Measurements from ENCODE around the gene HCFC1.

The HCFC1 gene

DNA sequence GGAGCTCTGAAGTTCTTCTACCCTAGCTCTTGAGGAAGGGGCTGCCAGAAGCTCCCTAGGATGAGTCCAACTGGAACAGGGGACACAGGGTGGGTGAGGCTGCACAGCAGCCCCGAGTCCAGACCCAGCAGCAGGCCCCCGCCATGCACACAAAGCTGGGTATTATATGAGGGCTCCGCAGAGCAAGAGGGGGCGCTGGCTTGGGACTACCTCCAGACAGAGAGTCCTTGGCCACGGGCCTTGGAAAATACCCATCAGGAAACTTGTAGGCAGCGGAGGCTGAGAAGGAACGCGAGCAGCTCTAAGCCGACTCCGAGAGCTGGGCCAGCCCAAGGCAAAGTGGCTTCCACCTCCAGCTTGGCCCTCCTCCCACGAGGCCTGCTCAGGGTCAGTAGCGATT lies 8.1 kb downstream of the HCFC1 start:
- H3K4me3 ChIP-seq (replicated peaks; ENCODE audit: low read depth, low read length), result no peak overlapping the region
- TF ChIP-seq, protein P1, sequence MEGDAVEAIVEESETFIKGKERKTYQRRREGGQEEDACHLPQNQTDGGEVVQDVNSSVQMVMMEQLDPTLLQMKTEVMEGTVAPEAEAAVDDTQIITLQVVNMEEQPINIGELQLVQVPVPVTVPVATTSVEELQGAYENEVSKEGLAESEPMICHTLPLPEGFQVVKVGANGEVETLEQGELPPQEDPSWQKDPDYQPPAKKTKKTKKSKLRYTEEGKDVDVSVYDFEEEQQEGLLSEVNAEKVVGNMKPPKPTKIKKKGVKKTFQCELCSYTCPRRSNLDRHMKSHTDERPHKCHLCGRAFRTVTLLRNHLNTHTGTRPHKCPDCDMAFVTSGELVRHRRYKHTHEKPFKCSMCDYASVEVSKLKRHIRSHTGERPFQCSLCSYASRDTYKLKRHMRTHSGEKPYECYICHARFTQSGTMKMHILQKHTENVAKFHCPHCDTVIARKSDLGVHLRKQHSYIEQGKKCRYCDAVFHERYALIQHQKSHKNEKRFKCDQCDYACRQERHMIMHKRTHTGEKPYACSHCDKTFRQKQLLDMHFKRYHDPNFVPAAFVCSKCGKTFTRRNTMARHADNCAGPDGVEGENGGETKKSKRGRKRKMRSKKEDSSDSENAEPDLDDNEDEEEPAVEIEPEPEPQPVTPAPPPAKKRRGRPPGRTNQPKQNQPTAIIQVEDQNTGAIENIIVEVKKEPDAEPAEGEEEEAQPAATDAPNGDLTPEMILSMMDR (IDR thresholded peaks at IDR 0.05; ENCODE audit: low read length, missing control alignments), result no peak
- DNase-seq (ENCODE audit: low read depth), result no peak

DNA sequence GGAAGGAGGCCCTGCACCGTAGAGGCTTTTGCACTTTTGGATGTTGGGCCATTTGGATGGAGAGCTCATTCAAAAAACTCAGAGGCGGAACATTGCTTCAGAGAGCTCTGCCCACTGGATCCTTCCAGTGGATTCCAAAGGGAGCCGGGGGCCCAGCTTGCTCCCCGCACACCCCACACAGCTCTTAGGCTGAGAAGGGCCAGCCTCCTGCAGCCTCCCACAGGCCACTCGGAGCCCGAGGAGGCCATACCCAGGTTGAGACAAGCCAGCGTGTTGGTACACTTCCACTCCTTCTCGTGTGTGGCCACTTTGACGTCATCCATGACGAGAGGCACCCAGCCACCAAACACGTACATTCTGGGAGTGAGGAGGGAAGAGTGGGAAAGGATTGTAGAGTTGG lies 10.3 kb downstream of the HCFC1 start:
- no peak overlapping the region for H3K4me3 ChIP-seq (replicated peaks; ENCODE audit: low read depth, low read length)
- TF ChIP-seq, protein P1 (IDR thresholded peaks at IDR 0.05; ENCODE audit: low read length, missing control alignments), result no peak
- no peak for DNase-seq (ENCODE audit: low read depth)

DNA sequence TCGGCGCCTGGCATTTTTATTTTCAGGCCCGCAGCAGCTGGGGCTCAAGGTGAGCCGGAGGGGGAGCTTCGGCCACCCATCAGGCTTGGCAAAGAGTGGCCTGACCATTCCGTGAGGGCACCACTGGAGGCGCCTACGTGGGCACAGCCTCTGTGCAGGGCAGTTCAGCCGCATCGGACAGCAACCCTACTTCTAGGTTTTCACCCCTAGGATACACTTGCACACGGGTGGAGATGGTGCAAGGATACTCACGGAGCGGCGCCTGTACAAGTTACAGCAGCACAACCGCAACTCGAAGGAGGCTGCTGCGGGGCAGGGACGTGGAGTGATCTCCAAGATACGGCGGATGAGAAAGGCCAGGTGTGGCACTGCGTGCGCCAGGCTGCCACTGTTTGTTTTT lies 10.8 kb downstream of the HCFC1 start:
- DNase-seq (ENCODE audit: low read depth), result no peak
- TF ChIP-seq, protein P1 (IDR thresholded peaks at IDR 0.05; ENCODE audit: low read length, missing control alignments), result no peak
- no peak overlapping the region for H3K4me3 ChIP-seq (replicated peaks; ENCODE audit: low read depth, low read length)

DNA sequence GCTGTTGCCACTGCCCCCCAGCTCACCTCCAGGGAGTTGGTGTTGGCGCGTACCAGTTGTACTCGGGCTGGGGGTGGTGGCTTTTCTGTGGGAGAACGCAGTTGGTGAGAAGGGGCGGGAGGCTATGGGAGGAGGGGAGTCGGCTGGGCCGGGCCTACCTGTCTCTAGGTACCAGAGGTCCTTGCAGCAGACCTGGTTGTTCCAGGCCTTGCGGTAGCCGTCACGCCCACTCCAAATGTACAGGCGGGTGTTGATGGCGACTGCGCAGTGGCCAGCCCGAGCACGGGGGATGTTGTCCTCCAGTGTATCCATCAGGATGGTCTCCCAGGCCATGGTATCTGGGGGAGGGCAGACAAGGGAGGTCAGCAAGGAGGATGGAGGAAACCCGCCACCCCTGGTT lies 11.5 kb downstream of the HCFC1 start:
- DNase-seq (ENCODE audit: low read depth), result no peak
- TF ChIP-seq, protein P1 (IDR thresholded peaks at IDR 0.05; ENCODE audit: low read length, missing control alignments), result no peak
- H3K4me3 ChIP-seq (replicated peaks; ENCODE audit: low read depth, low read length), result no peak overlapping the region

DNA sequence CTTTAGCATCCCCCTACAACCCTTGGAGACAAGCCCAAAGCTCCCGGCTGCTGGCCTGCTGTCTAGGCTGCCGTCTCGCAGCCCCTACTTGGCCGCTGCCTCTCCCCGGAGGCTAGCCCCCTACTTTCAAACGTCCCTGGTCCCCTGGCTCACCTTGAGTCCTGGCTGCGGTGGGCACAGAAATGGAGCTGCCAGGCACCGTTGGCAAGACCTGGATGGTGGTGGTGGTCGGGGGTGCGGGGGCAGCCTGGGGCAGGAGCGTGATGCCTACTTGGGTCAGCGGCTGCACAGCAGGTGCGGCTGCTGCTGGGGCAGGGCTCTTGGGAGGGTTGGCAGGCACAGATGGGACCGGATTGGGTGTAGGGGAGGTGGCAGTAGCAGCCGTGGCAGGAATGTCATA lies 12.0 kb downstream of the HCFC1 start:
- no peak for DNase-seq (ENCODE audit: low read depth)
- TF ChIP-seq, protein P1 (IDR thresholded peaks at IDR 0.05; ENCODE audit: low read length, missing control alignments), result no peak
- no peak overlapping the region for H3K4me3 ChIP-seq (replicated peaks; ENCODE audit: low read depth, low read length)

DNA sequence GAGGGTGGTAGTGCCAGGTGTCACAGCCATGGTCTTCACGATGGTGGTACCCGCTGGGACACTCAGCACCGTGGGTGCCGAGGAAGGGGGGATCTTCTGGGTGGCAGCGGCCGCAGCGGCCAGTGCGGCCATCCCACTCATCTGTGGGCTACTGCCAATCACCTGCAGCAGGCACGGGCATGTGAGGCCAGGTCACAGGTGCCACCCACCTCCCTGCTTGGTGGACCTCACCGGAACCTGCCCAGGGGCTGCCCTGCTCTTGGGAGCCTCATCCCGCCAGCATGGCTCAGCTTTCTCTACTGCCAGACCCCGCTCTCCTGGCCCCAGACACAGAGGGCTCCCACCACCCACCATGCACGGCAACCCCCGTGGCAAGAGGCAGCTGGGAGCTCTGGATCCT lies 13.0 kb downstream of the HCFC1 start:
- TF ChIP-seq, protein P1 (IDR thresholded peaks at IDR 0.05; ENCODE audit: low read length, missing control alignments), result no peak
- no peak for DNase-seq (ENCODE audit: low read depth)
- H3K4me3 ChIP-seq (replicated peaks; ENCODE audit: low read depth, low read length), result no peak overlapping the region

DNA sequence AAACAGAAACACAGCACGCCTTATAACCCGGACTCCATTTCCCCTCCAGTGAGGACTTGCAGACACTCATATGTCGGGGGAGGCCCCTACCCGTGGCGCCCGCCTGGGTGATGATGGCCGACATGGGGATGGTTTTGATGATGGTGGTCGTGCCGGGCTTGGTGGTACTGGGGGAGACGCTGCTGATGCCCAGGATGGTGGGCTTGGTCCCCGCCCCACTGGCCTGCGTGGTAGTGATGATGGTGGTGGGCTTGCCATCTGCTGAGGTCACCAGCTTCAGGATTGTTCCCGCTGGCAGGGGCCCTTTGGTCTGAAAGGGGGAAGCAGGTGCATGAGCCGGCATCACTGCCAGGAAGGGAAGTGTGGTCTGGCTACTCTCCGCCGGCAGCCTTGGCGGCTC lies 14.4 kb downstream of the HCFC1 start:
- TF ChIP-seq, protein P1 (IDR thresholded peaks at IDR 0.05; ENCODE audit: low read length, missing control alignments), result no peak
- no peak overlapping the region for H3K4me3 ChIP-seq (replicated peaks; ENCODE audit: low read depth, low read length)
- DNase-seq (ENCODE audit: low read depth), result no peak

Data from fibroblast of pulmonary artery (primary cell).